Measurements from ENCODE around the gene ZSWIM1. TPM values are rescaled to one million over a fixed set of nuclear protein-coding genes. Genes with fewer than 3 reads are reported as not detected.

Gene ZSWIM1
- total and polyA plus RNA-seq, 2 of the 13 experiments (the other 11 are each of a cell fraction or from before 2014, with no cell fraction given) = 9.5 to 11.7 TPM

- TF ChIP-seq ZNF18 (CRISPR knock-in tag; IDR thresholded peaks at IDR 0.05; ENCODE audit: insufficient replicate concordance) (no peak), ZKSCAN1 (IDR thresholded peaks at IDR 0.05; ENCODE audit: low read length) (no peak), THAP9 (CRISPR knock-in tag; IDR thresholded peaks at IDR 0.05; ENCODE audit: borderline replicate concordance) (no peak), NFYC (CRISPR knock-in tag; IDR thresholded peaks at IDR 0.05) (no peak), TSC22D2 (CRISPR knock-in tag; IDR thresholded peaks at IDR 0.05; ENCODE audit: borderline replicate concordance) (peak; percentile 93; the same call in 1 of the 2 replicates), ZNF235 (CRISPR knock-in tag; IDR thresholded peaks at IDR 0.05; ENCODE audit: borderline replicate concordance) (no peak; the same call in 1 of the 2 replicates), ZBTB4 (CRISPR knock-in tag; IDR thresholded peaks at IDR 0.05; ENCODE audit: borderline replicate concordance) (no peak), ZNF800 (CRISPR knock-in tag; IDR thresholded peaks at IDR 0.05) (no peak; the same call in 1 of the 2 replicates), ZBTB3 (CRISPR knock-in tag; IDR thresholded peaks at IDR 0.05; ENCODE audit: borderline replicate concordance, low read depth) (no peak; the same call in 1 of the 2 replicates), HNRNPLL (IDR thresholded peaks at IDR 0.05; ENCODE audit: low read depth, low read length, poor library complexity, severe bottlenecking) (peak; percentile 86), SKIL (CRISPR knock-in tag; IDR thresholded peaks at IDR 0.05; ENCODE audit: borderline replicate concordance) (peak; percentile 32; the same call in 1 of the 2 replicates), ONECUT2 (CRISPR knock-in tag; IDR thresholded peaks at IDR 0.05) (no peak), POLR2G (IDR thresholded peaks at IDR 0.05; ENCODE audit: low read depth, low read length) (peak; percentile 74), HNRNPUL1 (IDR thresholded peaks at IDR 0.05; ENCODE audit: low read depth, low read length) (no peak)
Observed at GRCh38 chr20:45890077-45890984, 9.3 kb downstream of the ZSWIM1 start (continued).
